GM12878 (cell line): ENCODE data around the gene MOB2. TPM values are rescaled to one million over a fixed set of nuclear protein-coding genes. Genes with fewer than 3 reads are reported as not detected.

Experiments used
- ATAC-seq: fragments of 200-7000 bp; cut with Tn5 transposase; 3 replicates; pipeline ENCODE4 v1.9.1; 2020; ENCODE audit warnings: mild to moderate bottlenecking, moderate library complexity
- BruUV-seq: library from RNA; stranded (reverse); fragments of 400-500 nt; replicated peaks from 2 replicates; lab custom pipeline; 2021; lab: Mats Ljungman, UMichigan
- CTCF ChIA-PET: fragments of 300-600 bp; sonication (Branson Sonifier 250); formaldehyde crosslinking; extraction: SDS; loops from one replicate; lab custom pipeline; 2021; ENCODE audit warnings: inconsistent platforms; lab: Yijun Ruan, JAX
- POLR2A ChIA-PET: fragments of 350-600 bp; formaldehyde crosslinking; extraction: SDS; loops from one replicate; lab custom pipeline; 2021; ENCODE audit warnings: inconsistent platforms; lab: Charles Lee
- RAD21 ChIA-PET: fragments of 300-600 bp; sonication (Branson Sonifier 250); formaldehyde crosslinking; loops from one replicate; lab custom pipeline; 2023; ENCODE audit warnings: antibody characterized with exemption; ENCODE audit not compliant: unreplicated experiment; lab: Charles Lee
- SMC1A ChIA-PET: fragments of 300-600 bp; sonication (Branson Sonifier 250); formaldehyde crosslinking; loops from one replicate; lab custom pipeline; 2023; ENCODE audit not compliant: unreplicated experiment, uncharacterized antibody; lab: Charles Lee
- DNase-seq: peaks from one replicate; pipeline ENCODE4 v3.0.0-alpha.2; 2011; ENCODE audit warnings: low read depth, low spot score
- FAIRE-seq: peaks from 3 replicates; lab custom pipeline; 2011; peaks lifted over from hg19 to GRCh38; lab: Jason Lieb, UNC
- H2AFZ ChIP-seq: 2 replicates; pipeline ENCODE4 v1.6.0; 2011; ENCODE audit warnings: low read depth, low read length, control low read depth; ENCODE audit not compliant: control insufficient read depth
- H3K27ac ChIP-seq: 2 replicates; pipeline ENCODE4 v1.5.1; 2011; ENCODE audit warnings: control low read depth; ENCODE audit not compliant: control insufficient read depth, insufficient read depth
- H3K27me3 ChIP-seq, 2 experiments: replicated peaks in 1 of 2; 2 replicates each; pipeline versions ENCODE4 v1.6.0 to v1.6.1; 2011; ENCODE audit warnings: low read length in 1 of 2; ENCODE audit not compliant: control insufficient read depth in 2 of 2, insufficient read depth in 2 of 2
- H3K36me3 ChIP-seq, 2 experiments: 2 replicates each; pipeline ENCODE4 v1.5.1; 2011; ENCODE audit warnings: low read length in 1 of 2; ENCODE audit not compliant: control insufficient read depth in 2 of 2, insufficient read depth in 2 of 2
- H3K4me1 ChIP-seq: 2 replicates; pipeline ENCODE4 v1.6.1; 2011; ENCODE audit warnings: mild to moderate bottlenecking, low read length, moderate library complexity, mixed read lengths; ENCODE audit not compliant: control insufficient read depth, insufficient read depth
- H3K4me2 ChIP-seq: 2 replicates; pipeline ENCODE4 v1.6.0; 2011; ENCODE audit warnings: control low read depth; ENCODE audit not compliant: control insufficient read depth, insufficient read depth
- H3K4me3 ChIP-seq: fragments of 200-600 bp; sonication (generic); 2 replicates; pipeline ENCODE4 v1.5.1; 2016
- H3K79me2 ChIP-seq: 2 replicates; pipeline ENCODE4 v1.6.0; 2011; ENCODE audit warnings: low read length; ENCODE audit not compliant: control insufficient read depth, insufficient read depth
- H3K9ac ChIP-seq: 2 replicates; pipeline ENCODE4 v1.8.0; 2011; ENCODE audit warnings: low read length, control low read depth, mixed read lengths; ENCODE audit not compliant: control insufficient read depth, insufficient read depth
- H3K9me3 ChIP-seq: replicated peaks from 3 replicates; pipeline ENCODE4 v1.5.1; 2011; ENCODE audit warnings: mild to moderate bottlenecking, low read length; ENCODE audit not compliant: control insufficient read depth, insufficient read depth
- H4K20me1 ChIP-seq: 2 replicates; pipeline ENCODE4 v1.6.0; 2011; ENCODE audit not compliant: control insufficient read depth, insufficient read depth
- BHLHE40 ChIP-seq, 2 experiments: fragments of 450-650 bp in 1 of 2; IDR thresholded peaks; 2 replicates each; pipeline ENCODE4 v1.6.1; 2011 to 2017; ENCODE audit warnings: low read depth in 2 of 2, borderline replicate concordance in 1 of 2, improper control_type of control experiment in 1 of 2, low read length in 1 of 2, mild to moderate bottlenecking in 1 of 2
- CBX3 ChIP-seq: fragments of 200-600 bp; sonication (generic); IDR thresholded peaks from 2 replicates; pipeline ENCODE4 v1.6.1; 2016; ENCODE audit warnings: low read depth, borderline replicate concordance
- CHD2 ChIP-seq: IDR thresholded peaks from 2 replicates; pipeline ENCODE4 v1.6.1; 2011; ENCODE audit warnings: low read depth, low read length, improper control_type of control experiment, borderline replicate concordance
- CREB1 ChIP-seq: IDR thresholded peaks from 2 replicates; pipeline ENCODE4 v1.6.1; 2012; ENCODE audit warnings: low read depth, mild to moderate bottlenecking, inconsistent platforms
- CTCF ChIP-seq, 3 experiments: IDR thresholded peaks in 2 of 3; conservative IDR thresholded peaks in 1 of 3; 2 replicates each; pipeline ENCODE4 v1.5.1; 2011; ENCODE audit warnings: low read depth in 3 of 3, low read length in 3 of 3, mild to moderate bottlenecking in 3 of 3, control low read depth in 2 of 3, moderate library complexity in 2 of 3, inconsistent platforms in 1 of 3, mixed read lengths in 1 of 3; ENCODE audit not compliant: control insufficient read depth in 2 of 3, insufficient read depth in 1 of 3; ENCODE audit errors: extremely low read depth in 1 of 3
- CUX1 ChIP-seq: IDR thresholded peaks from 2 replicates; pipeline ENCODE4 v1.6.1; 2012; ENCODE audit warnings: improper control_type of control experiment, low read depth, low read length; ENCODE audit not compliant: insufficient replicate concordance
- HDAC2 ChIP-seq: fragments of 200-600 bp; sonication (generic); IDR thresholded peaks from 2 replicates; pipeline ENCODE4 v1.6.1; 2017
- JUND ChIP-seq: IDR thresholded peaks from 2 replicates; pipeline ENCODE4 v1.6.1; 2012; ENCODE audit warnings: low read depth, mild to moderate bottlenecking, low read length, improper control_type of control experiment, moderate library complexity
- MTA2 ChIP-seq: fragments of 450-650 bp; IDR thresholded peaks from 2 replicates; pipeline ENCODE4 v1.6.1; 2016; ENCODE audit warnings: low read depth, mild to moderate bottlenecking, moderate library complexity
- NRF1 ChIP-seq: conservative IDR thresholded peaks from 2 replicates; pipeline ENCODE4 v1.6.1; 2011; ENCODE audit warnings: mild to moderate bottlenecking, low read depth, low read length, improper control_type of control experiment
- POLR2A ChIP-seq: IDR thresholded peaks from 2 replicates; pipeline ENCODE4 v1.6.1; 2011; ENCODE audit warnings: low read depth, mild to moderate bottlenecking, low read length
- RAD21 ChIP-seq: IDR thresholded peaks from 2 replicates; pipeline ENCODE4 v1.6.1; 2011; ENCODE audit warnings: mild to moderate bottlenecking, low read depth, low read length, moderate library complexity; ENCODE audit not compliant: insufficient read depth
- RELA ChIP-seq: fragments of 450-650 bp; IDR thresholded peaks from 2 replicates; pipeline ENCODE4 v1.8.0; 2014; ENCODE audit warnings: borderline replicate concordance; ENCODE audit not compliant: partially characterized antibody
- SMAD1 ChIP-seq: fragments of 450-650 bp; IDR thresholded peaks from 2 replicates; pipeline ENCODE4 v1.6.1; 2018; ENCODE audit warnings: mild to moderate bottlenecking, low read depth; ENCODE audit not compliant: partially characterized antibody
- TBL1XR1 ChIP-seq: IDR thresholded peaks from 2 replicates; pipeline ENCODE4 v1.6.1; 2012; ENCODE audit warnings: low read depth, low read length, improper control_type of control experiment
- WRNIP1 ChIP-seq: IDR thresholded peaks from 2 replicates; pipeline ENCODE4 v1.6.1; 2011; ENCODE audit warnings: low read depth, low read length, improper control_type of control experiment, borderline replicate concordance
- YY1 ChIP-seq: IDR thresholded peaks from 2 replicates; pipeline ENCODE4 v1.6.1; 2011; ENCODE audit warnings: low read depth, mild to moderate bottlenecking, low read length
- ZNF384 ChIP-seq: IDR thresholded peaks from 2 replicates; pipeline ENCODE4 v1.6.1; 2012; ENCODE audit warnings: low read depth, mild to moderate bottlenecking, low read length, improper control_type of control experiment, borderline replicate concordance
- WGBS: methylation state at CpG from one replicate; pipeline ENCODE4 v1.1.6; 2016; ENCODE audit warnings: low lambda C conversion rate; ENCODE audit not compliant: insufficient replicate concordance, insufficient coverage; ENCODE audit errors: missing lambda C conversion rate; 5-methylcytosine and 5-hydroxymethylcytosine counted together
- in situ Hi-C: fragments of 300-500 bp; cut with MboI; formaldehyde crosslinking; loops from 9 replicates; pipeline ENCODE4 v1.14.3; 2018; ENCODE audit warnings: mixed read lengths
- intact Hi-C: fragments of 100-400 bp; cut with micrococcal nuclease; formaldehyde crosslinking; loops from one replicate; pipeline ENCODE4 v1.14.2; 2022; ENCODE audit not compliant: unreplicated experiment
- polyA plus RNA-seq, 11 experiments: library from polyadenylated mRNA; depleted of rRNA in 4 of 11; unstranded in 6 of 11; stranded (reverse) in 5 of 11; fragments of >200 nt; fragmentation: Nextera tagmentation in 4 of 11; fragmentation: Illumina TruSeq in 1 of 11; extraction: Ambion mirVana in 4 of 11; extraction: Trizol in 1 of 11; gene quantifications; 1 replicate in 1 of 11; 2 replicates in 10 of 11; pipeline versions ENCODE4 v1.2.1 to v1.2.3, GENCODE V29; 2011 to 2016; ENCODE audit warnings: inconsistent platforms in 2 of 11, missing spikeins in 2 of 11, low read depth in 1 of 11
- total RNA-seq, 4 experiments: library from RNA; depleted of rRNA in 3 of 4; stranded (reverse); fragments of >200 nt in 3 of 4; fragmentation: Illumina TruSeq in 1 of 4; extraction: Trizol in 1 of 4; gene quantifications; 2 replicates each; pipeline versions ENCODE4 v1.2.1 to v1.2.3, GENCODE V29; 2013 to 2021

The MOB2 gene
- total and polyA plus RNA-seq, 10 of the 15 experiments (the other 5 are each of a cell fraction or from before 2014, with no cell fraction given): 0.10 to 34.6 (median 15.5) TPM

GRCh38 chr11:1461826-1462697 is 24.5 kb downstream of the MOB2 start:
- no peak for DNase-seq
- no TSS peak for BruUV-seq
- Histone ChIP-seq H3K4me2 (no peak overlapping the region), H3K27ac (no peak overlapping the region), H3K79me2 (no peaks in the 10 kb centered on the region), H2AFZ (no peak overlapping the region), H3K9me3 (no peaks in the 10 kb centered on the region; the same call in 2 of the 3 replicates), H3K27me3 (no peaks in the 10 kb centered on the region), H4K20me1 (no peaks in the 10 kb centered on the region), H3K4me1 (no peaks in the 10 kb centered on the region), H3K36me3 (no peaks in the 10 kb centered on the region), H3K9ac (no peak overlapping the region), H3K4me3 (no peak overlapping the region)
- ChIA-PET SMC1A (no interaction called here), CTCF (no interaction called here), RAD21 (no interaction called here), POLR2A (no interaction called here)
- in situ Hi-C loops: no loop called here
- 90% methylated on average over 40 of the region's 46 CpGs for WGBS
- no peak for FAIRE-seq
- no peak for ATAC-seq
- intact Hi-C loops: no loop called here
- TF ChIP-seq SMAD1 (no peak), POLR2A (no peak), YY1 (no peak), CBX3 (no peak), TBL1XR1 (no peak), JUND (no peak), WRNIP1 (no peak), CREB1 (no peak), NRF1 (no peak), BHLHE40 (IDR thresholded peaks at IDR 0.05; ENCODE audit: borderline replicate concordance in 1 of 2, low read depth in 2 of 2, low read length in 1 of 2) (no peak), RAD21 (no peak), RELA (no peak), MTA2 (no peak), CUX1 (no peak), ZNF384 (no peak), CTCF (IDR thresholded peaks at IDR 0.05 in 2 of 3, conservative IDR thresholded peaks at IDR 0.05 in 1 of 3; ENCODE audit: control insufficient read depth in 2 of 3, extremely low read depth in 1 of 3, insufficient read depth in 1 of 3, low read depth in 3 of 3, low read length in 3 of 3) (no peak), HDAC2 (no peak), CHD2 (no peak)
